Astrocyte (in vitro differentiated cells and primary cell): ENCODE data around the gene CMBL. TPM values are rescaled to one million over a fixed set of nuclear protein-coding genes. Genes with fewer than 3 reads are reported as not detected.
A peak's percentile ranks its signal among the peaks of the same experiment; 100 is the strongest.

ENCODE experiments used
- DNase-seq: peaks from one replicate; pipeline ENCODE4 v3.0.0-alpha.2; 2010; ENCODE audit warnings: low read depth
- FAIRE-seq: peaks from 2 replicates; lab custom pipeline; 2011; peaks lifted over from hg19 to GRCh38; lab: Jason Lieb, UNC
- H2AFZ ChIP-seq: 2 replicates; pipeline ENCODE4 v1.6.0; 2012; ENCODE audit warnings: low read depth, low read length, inconsistent platforms
- H3K27ac ChIP-seq: 2 replicates; pipeline ENCODE4 v1.5.1; 2011; ENCODE audit warnings: low read depth, low read length, inconsistent platforms
- H3K27me3 ChIP-seq: 2 replicates; pipeline ENCODE4 v1.6.0; 2011; ENCODE audit warnings: low read length, inconsistent platforms; ENCODE audit not compliant: insufficient read depth
- H3K36me3 ChIP-seq: 2 replicates; pipeline ENCODE4 v1.5.1; 2011; ENCODE audit warnings: low read length, inconsistent platforms; ENCODE audit not compliant: insufficient read depth
- H3K4me1 ChIP-seq: 2 replicates; pipeline ENCODE4 v1.5.1; 2011; ENCODE audit warnings: low read length, inconsistent platforms; ENCODE audit not compliant: insufficient read depth
- H3K4me2 ChIP-seq: 2 replicates; pipeline ENCODE4 v1.6.0; 2012; ENCODE audit warnings: low read length, inconsistent platforms
- H3K4me3 ChIP-seq: 2 replicates; pipeline ENCODE4 v1.5.1; 2011; ENCODE audit warnings: low read depth, mild to moderate bottlenecking, low read length, inconsistent platforms; ENCODE audit not compliant: insufficient read depth
- H3K79me2 ChIP-seq: 2 replicates; pipeline ENCODE4 v1.6.0; 2012; ENCODE audit warnings: mild to moderate bottlenecking, low read length, inconsistent platforms; ENCODE audit not compliant: insufficient read depth
- H3K9ac ChIP-seq: 2 replicates; pipeline ENCODE4 v1.6.0; 2012; ENCODE audit warnings: mild to moderate bottlenecking, low read length, inconsistent platforms
- H3K9me3 ChIP-seq: 2 replicates; pipeline ENCODE4 v1.5.1; 2012; ENCODE audit warnings: low read depth, mild to moderate bottlenecking, low read length, inconsistent platforms; ENCODE audit not compliant: insufficient read depth
- H4K20me1 ChIP-seq: 2 replicates; pipeline ENCODE4 v1.6.0; 2012; ENCODE audit warnings: low read length, inconsistent platforms; ENCODE audit not compliant: insufficient read depth
- H3K27ac Mint-ChIP-seq: one replicate; pipeline ENCODE4 v1.8.0; 2021; ENCODE audit warnings: mild to moderate bottlenecking, mixed read lengths; ENCODE audit not compliant: unreplicated experiment
- H3K27me3 Mint-ChIP-seq: one replicate; pipeline ENCODE4 v1.8.0; 2021; ENCODE audit warnings: low read depth, mixed read lengths; ENCODE audit not compliant: unreplicated experiment
- H3K36me3 Mint-ChIP-seq: one replicate; pipeline ENCODE4 v1.8.0; 2021; ENCODE audit warnings: low read depth, mixed read lengths; ENCODE audit not compliant: unreplicated experiment
- H3K4me1 Mint-ChIP-seq: one replicate; pipeline ENCODE4 v1.8.0; 2021; ENCODE audit warnings: low read depth, mixed read lengths; ENCODE audit not compliant: unreplicated experiment
- H3K4me3 Mint-ChIP-seq: one replicate; pipeline ENCODE4 v1.8.0; 2021; ENCODE audit warnings: mild to moderate bottlenecking, moderate library complexity, mixed read lengths; ENCODE audit not compliant: unreplicated experiment
- H3K9me3 Mint-ChIP-seq: one replicate; pipeline ENCODE4 v1.8.0; 2021; ENCODE audit warnings: mild to moderate bottlenecking, mixed read lengths; ENCODE audit not compliant: unreplicated experiment
- CTCF ChIP-seq: IDR thresholded peaks from 2 replicates; pipeline ENCODE4 v1.5.1; 2011; ENCODE audit warnings: low read depth, mild to moderate bottlenecking, inconsistent platforms, low read length, moderate library complexity; ENCODE audit not compliant: insufficient read depth
- EZH2 ChIP-seq: IDR thresholded peaks from 2 replicates; pipeline ENCODE4 v1.6.1; 2012; ENCODE audit warnings: mild to moderate bottlenecking, low read length, inconsistent platforms; ENCODE audit not compliant: insufficient read depth
- total RNA-seq: library from RNA; stranded (reverse); gene quantifications from 2 replicates; pipeline ENCODE4 v1.2.1, GENCODE V29; 2021

Gene CMBL
- total RNA-seq, 1 donor from 2014 or later, result 39.7 TPM

- no peak overlapping the region for H3K4me3 ChIP-seq
- peaks cover 44% of the 10 kb centered on the region for H3K79me2 ChIP-seq
- H3K9ac ChIP-seq, result no peak overlapping the region
- Mint-ChIP-seq H3K4me1 (peaks cover 12% of the 10 kb centered on the region), H3K36me3 (peaks cover 2% of the 10 kb centered on the region), H3K27ac (no peak overlapping the region), H3K4me3 (no peak overlapping the region), H3K9me3 (no peaks in the 10 kb centered on the region), H3K27me3 (no peaks in the 10 kb centered on the region)
- peaks cover 11% of the 10 kb centered on the region for H3K4me1 ChIP-seq
- no peak overlapping the region for H2AFZ ChIP-seq
- no peak for DNase-seq
- no peak for TF ChIP-seq CTCF
- no peak for TF ChIP-seq EZH2
- H3K27ac ChIP-seq, result no peak overlapping the region
- no peaks in the 10 kb centered on the region for H3K9me3 ChIP-seq
- H3K36me3 ChIP-seq, result no peaks in the 10 kb centered on the region
- H3K4me2 ChIP-seq, result no peak overlapping the region
- H4K20me1 ChIP-seq, result peaks cover 12% of the 10 kb centered on the region
- H3K27me3 ChIP-seq, result no peaks in the 10 kb centered on the region
- FAIRE-seq, result no peak
These were observed 60.9 kb downstream of the CMBL start for GRCh38 chr5:10246761-10247160.

GRCh38 chr5:10244342-10244944 lies 63.3 kb downstream of the CMBL start:
- no peak for DNase-seq
- Histone ChIP-seq H3K27me3 (no peaks in the 10 kb centered on the region), H3K4me3 (no peak overlapping the region), H3K79me2 (peaks cover 26% of the 10 kb centered on the region), H3K27ac (no peak overlapping the region), H4K20me1 (no peaks in the 10 kb centered on the region), H3K9me3 (no peaks in the 10 kb centered on the region), H3K4me1 (peaks cover 5% of the 10 kb centered on the region), H3K4me2 (no peak overlapping the region), H3K36me3 (no peaks in the 10 kb centered on the region), H2AFZ (no peak overlapping the region), H3K9ac (no peak overlapping the region)
- no peak for TF ChIP-seq CTCF
- no peak for TF ChIP-seq EZH2
- no peaks in the 10 kb centered on the region for H3K27me3 Mint-ChIP-seq
- H3K9me3 Mint-ChIP-seq, result no peaks in the 10 kb centered on the region
- H3K4me1 Mint-ChIP-seq, result peaks cover 8% of the 10 kb centered on the region
- no peak overlapping the region for H3K4me3 Mint-ChIP-seq
- no peak for FAIRE-seq
- H3K27ac Mint-ChIP-seq, result no peak overlapping the region
- H3K36me3 Mint-ChIP-seq, result peaks cover 2% of the 10 kb centered on the region

GRCh38 chr5:10243660-10244240 lies 64.0 kb downstream of the CMBL start:
- H3K36me3 ChIP-seq, result no peaks in the 10 kb centered on the region
- H3K9me3 Mint-ChIP-seq, result no peaks in the 10 kb centered on the region
- no peaks in the 10 kb centered on the region for H3K27me3 ChIP-seq
- no peak overlapping the region for H3K4me3 Mint-ChIP-seq
- no peak overlapping the region for H3K27ac ChIP-seq
- peaks cover 5% of the 10 kb centered on the region for H3K4me1 ChIP-seq
- no peak for FAIRE-seq
- H4K20me1 ChIP-seq, result no peaks in the 10 kb centered on the region
- peaks cover 2% of the 10 kb centered on the region for H3K36me3 Mint-ChIP-seq
- H3K27ac Mint-ChIP-seq, result no peak overlapping the region
- peak; percentile 30 for DNase-seq
- TF ChIP-seq EZH2, result no peak
- no peak for TF ChIP-seq CTCF
- H3K4me1 Mint-ChIP-seq, result peaks cover 6% of the 10 kb centered on the region
- peak overlapping the region; percentile 36 for H3K4me2 ChIP-seq
- H3K27me3 Mint-ChIP-seq, result no peaks in the 10 kb centered on the region
- H3K9me3 ChIP-seq, result no peaks in the 10 kb centered on the region
- peaks cover 21% of the 10 kb centered on the region for H3K79me2 ChIP-seq
- H3K4me3 ChIP-seq, result no peak overlapping the region
- no peak overlapping the region for H2AFZ ChIP-seq
- H3K9ac ChIP-seq, result no peak overlapping the region
